NCI-H1417 (cell line): ENCODE measurements around the gene KMT2A.
A peak's percentile ranks its signal among the peaks of the same experiment; 100 is the strongest.

ENCODE experiments used
- DNase-seq, 3 experiments: peaks; one replicate each; lab custom pipeline; 2025; lab: John Stamatoyannopoulos, UW

Gene KMT2A

DNA sequence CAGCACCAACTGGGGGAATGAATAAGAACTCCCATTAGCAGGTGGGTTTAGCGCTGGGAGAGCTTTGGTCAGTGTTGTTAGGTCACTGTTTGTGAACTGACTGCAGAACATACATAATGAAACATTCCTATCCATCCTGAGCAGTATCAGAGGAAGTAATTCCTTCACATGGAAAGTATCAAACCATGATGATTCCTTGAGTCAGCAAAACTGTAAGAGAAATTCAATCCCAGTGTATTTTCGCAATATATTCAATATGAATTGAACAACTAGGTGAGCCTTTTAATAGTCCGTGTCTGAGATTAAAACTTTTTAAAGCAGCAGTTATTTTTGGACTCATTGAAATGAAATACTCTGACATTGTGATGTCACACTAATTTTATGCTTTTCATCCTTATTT, 48.1 kb downstream of the KMT2A start:
- no peak for DNase-seq

DNA sequence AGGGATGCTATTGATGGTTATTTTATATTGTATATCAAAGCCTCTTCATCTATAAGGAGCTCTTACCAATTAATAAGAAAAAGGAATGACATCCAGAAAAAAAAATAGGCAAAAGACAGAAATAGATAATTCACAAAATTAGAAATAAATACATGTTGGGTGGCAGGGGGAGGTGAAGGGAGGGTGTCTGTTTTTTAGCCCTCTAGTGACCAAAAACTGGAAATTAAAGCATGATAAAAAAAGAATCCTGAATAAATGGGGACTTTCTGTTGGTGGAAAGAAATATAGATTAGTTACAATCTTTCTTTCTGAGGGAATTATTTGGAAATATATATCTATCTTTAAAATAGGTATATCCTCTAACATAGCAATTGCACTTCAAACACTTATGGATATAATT, 49.0 kb downstream of the KMT2A start:
- no peak for DNase-seq

DNA sequence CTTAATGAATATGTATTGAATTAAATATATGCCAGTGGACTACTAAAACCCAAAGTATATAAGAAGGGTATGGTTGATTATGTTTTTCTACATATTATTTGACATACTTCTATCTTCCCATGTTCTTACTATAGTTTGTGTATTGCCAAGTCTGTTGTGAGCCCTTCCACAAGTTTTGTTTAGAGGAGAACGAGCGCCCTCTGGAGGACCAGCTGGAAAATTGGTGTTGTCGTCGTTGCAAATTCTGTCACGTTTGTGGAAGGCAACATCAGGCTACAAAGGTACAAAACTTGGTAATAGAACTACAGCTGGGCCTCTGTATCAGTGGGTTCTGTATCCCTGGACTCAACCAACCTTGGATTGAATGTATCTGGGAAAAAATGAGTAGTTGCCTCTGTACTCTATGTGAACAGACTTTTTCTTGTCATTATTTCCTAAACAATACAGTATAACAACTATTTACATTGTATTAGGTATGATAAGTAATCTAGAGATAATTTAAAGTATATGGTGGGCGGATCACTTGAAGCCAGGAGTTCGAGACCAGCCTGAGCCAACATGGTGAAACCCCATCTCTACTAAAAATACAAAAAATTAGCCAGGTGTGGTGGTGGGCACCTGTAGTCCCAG, 52.3 kb downstream of the KMT2A start:
- DNase-seq, result peak; percentile 48 to 88 (median 69)

DNA sequence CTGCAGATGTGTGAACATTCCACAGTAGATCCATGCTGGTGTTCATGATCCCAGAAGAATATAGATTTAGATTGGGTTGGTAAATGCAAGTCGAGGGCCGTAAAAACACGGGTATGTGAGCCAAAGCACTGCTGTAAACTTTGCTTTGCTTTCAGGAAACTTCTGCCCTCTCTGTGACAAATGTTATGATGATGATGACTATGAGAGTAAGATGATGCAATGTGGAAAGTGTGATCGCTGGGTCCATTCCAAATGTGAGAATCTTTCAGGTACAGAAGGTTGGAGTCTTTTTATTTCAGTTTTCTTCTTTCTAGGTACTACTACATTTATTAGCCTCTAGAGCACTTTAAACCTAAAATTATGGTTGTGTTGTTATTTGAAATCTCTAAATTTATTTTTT, 54.7 kb downstream of the KMT2A start:
- no peak for DNase-seq

DNA sequence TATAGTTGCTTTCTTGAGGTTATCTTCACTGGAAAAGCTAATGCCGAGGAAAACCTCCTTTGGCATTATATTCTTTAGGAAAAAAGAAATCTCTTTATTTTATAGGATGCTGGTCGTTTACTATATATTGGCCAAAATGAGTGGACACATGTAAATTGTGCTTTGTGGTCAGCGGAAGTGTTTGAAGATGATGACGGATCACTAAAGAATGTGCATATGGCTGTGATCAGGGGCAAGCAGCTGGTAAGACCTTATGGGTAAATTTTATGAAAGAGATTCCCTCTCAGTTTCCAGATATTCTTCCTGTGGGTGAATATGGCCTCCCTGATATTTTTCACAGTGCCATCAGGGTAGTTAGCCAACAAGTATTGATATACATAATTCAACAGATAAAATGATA, 61.5 kb downstream of the KMT2A start:
- DNase-seq, result no peak

DNA sequence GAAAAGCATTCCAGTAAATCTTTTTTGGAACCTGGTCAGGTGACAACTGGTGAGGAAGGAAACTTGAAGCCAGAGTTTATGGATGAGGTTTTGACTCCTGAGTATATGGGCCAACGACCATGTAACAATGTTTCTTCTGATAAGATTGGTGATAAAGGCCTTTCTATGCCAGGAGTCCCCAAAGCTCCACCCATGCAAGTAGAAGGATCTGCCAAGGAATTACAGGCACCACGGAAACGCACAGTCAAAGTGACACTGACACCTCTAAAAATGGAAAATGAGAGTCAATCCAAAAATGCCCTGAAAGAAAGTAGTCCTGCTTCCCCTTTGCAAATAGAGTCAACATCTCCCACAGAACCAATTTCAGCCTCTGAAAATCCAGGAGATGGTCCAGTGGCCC, 66.9 kb downstream of the KMT2A start:
- no peak for DNase-seq

DNA sequence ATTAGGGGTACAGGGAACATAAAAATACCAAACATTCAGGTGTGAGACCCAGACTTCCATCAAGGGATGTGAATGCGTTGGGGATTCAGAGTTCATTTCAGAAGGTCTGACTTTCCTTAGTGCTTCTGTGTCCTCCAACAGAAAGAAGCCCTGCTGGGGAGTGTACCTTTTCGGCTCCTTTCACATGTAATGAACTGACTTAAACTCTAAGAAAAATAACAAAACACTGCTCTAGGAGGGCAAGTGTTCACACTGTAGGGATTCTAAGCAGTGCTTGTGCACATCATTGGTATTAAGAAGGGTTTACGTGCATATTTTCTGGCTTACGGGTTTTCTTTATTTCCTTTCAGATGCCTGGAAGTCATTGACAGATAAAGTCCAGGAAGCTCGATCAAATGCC, 75.3 kb downstream of the KMT2A start:
- no peak for DNase-seq

DNA sequence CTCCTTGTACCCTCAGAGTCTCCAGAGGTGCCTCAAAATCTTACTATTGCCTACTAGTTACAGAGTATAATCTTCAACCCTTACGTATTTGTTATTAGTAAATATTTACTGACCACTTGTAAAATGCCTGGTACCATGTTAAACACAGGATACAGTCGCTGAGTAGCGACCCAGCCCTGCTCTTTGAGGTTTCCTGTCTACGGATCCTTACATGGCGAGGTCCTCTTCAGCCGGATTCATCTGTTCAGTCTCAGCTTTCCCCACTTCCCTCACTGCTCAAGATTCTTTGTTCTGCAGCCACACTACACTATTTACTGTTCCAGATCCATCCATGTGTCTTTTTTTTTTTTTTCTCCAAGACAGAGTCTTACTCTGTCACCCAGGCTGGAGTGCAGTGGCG, 77.8 kb downstream of the KMT2A start:
- no peak for DNase-seq

DNA sequence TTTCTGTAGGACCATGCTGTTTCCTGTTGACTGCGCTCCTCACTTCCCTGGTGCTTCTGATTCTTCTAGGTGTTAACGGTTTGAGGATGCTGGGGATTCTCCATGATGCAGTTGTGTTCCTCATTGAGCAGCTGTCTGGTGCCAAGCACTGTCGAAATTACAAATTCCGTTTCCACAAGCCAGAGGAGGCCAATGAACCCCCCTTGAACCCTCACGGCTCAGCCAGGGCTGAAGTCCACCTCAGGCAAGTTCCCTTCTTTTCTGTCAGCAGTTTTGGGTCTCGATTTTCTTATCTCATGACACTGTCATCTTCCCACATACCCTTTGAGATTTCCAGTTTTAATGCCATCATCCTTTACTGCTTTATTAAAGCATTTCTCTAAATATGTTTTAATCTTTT, 83.3 kb downstream of the KMT2A start:
- DNase-seq, result no peak

DNA sequence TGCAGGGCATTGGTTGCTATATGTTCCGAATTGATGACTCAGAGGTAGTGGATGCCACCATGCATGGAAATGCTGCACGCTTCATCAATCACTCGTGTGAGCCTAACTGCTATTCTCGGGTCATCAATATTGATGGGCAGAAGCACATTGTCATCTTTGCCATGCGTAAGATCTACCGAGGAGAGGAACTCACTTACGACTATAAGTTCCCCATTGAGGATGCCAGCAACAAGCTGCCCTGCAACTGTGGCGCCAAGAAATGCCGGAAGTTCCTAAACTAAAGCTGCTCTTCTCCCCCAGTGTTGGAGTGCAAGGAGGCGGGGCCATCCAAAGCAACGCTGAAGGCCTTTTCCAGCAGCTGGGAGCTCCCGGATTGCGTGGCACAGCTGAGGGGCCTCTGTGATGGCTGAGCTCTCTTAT, 85.6 kb downstream of the KMT2A start:
- no peak for DNase-seq

DNA sequence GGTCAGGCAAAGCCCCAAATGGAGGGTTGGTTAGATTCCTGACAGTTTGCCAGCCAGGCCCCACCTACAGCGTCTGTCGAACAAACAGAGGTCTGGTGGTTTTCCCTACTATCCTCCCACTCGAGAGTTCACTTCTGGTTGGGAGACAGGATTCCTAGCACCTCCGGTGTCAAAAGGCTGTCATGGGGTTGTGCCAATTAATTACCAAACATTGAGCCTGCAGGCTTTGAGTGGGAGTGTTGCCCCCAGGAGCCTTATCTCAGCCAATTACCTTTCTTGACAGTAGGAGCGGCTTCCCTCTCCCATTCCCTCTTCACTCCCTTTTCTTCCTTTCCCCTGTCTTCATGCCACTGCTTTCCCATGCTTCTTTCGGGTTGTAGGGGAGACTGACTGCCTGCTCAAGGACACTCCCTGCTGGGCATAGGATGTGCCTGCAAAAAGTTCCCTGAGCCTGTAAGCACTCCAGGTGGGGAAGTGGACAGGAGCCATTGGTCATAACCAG, 86.3 kb downstream of the KMT2A start:
- peak in 2 of 3 experiments; percentile 8 to 40 for DNase-seq

DNA sequence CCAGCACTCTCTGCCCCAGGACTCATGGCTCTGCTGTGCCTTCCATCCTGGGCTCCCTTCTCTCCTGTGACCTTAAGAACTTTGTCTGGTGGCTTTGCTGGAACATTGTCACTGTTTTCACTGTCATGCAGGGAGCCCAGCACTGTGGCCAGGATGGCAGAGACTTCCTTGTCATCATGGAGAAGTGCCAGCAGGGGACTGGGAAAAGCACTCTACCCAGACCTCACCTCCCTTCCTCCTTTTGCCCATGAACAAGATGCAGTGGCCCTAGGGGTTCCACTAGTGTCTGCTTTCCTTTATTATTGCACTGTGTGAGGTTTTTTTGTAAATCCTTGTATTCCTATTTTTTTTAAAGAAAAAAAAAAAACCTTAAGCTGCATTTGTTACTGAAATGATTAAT, 88.1 kb downstream of the KMT2A start:
- no peak for DNase-seq

DNA sequence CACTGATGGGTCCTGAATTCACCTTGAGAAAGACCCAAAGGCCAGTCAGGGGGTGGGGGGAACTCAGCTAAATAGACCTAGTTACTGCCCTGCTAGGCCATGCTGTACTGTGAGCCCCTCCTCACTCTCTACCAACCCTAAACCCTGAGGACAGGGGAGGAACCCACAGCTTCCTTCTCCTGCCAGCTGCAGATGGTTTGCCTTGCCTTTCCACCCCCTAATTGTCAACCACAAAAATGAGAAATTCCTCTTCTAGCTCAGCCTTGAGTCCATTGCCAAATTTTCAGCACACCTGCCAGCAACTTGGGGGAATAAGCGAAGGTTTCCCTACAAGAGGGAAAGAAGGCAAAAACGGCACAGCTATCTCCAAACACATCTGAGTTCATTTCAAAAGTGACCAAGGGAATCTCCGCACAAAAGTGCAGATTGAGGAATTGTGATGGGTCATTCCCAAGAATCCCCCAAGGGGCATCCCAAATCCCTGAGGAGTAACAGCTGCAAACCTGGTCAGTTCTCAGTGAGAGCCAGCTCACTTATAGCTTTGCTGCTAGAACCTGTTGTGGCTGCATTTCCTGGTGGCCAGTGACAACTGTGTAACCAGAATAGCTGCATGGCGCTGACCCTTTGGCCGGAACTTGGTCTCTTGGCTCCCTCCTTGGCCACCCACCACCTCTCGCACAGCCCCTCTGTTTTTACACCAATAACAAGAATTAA, 88.6 kb downstream of the KMT2A start:
- DNase-seq, result no peak

DNA sequence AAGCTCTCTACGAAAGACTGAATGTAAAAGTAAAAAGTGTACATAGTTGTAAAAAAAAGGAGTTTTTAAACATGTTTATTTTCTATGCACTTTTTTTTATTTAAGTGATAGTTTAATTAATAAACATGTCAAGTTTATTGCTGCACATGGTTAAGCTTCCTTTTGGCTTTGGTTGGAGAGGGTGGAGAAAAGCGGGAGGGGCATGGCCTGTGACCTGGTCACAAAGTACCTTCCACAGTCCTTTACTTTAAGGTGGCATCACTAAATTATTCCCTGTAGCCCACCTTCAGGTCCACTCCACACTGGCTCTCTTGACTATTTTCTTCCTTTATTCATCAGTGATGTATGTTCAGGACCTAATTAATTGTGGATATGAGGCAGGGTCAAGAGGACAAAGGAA, 90.4 kb downstream of the KMT2A start:
- DNase-seq, result no peak

DNA sequence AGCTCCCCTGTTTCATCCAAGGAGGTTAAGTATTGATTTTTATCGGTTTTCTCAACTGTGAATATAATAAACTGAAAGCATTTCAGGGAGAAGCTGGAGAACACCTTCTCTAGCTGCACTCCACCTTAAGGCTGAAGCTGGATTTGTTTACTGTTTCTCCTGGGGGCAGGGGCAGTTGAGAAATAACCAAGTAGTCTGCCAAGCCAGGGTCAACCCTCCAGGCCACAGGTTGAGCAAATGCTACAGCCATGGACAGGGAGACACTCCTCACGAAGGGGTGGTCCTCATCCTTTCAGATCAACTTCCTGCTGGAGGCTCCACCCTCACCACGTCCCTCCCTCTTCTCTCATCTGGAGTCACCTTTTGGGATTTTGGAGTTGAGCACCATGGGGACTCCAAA, 90.8 kb downstream of the KMT2A start, which contains the start of gene TTC36:
Gene TTC36, plus strand, starts transcription at position 366 of the 400 bp plus-strand sequence. Its CDS starts 21 bp downstream, at position 387.
- no peak for DNase-seq

DNA sequence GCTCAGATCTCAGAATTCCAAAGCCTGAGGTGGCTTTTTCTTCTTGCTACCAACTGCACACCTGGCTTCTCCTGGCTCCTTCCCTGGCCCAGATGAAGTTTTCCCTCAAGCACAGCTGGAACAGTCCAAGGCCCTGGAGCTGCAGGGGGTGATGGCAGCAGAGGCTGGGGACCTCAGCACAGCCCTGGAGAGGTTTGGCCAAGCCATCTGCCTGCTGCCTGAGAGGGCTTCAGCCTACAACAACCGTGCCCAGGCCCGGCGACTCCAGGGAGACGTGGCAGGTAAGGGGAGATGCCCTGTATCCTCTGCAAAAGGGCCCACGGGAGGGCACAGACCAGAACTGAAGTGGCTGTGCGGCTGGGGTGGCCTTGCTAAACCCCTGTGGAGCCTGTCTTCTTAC, 92.2 kb downstream of the KMT2A start:
- DNase-seq, result peak in 1 of 3 experiments; percentile 14

DNA sequence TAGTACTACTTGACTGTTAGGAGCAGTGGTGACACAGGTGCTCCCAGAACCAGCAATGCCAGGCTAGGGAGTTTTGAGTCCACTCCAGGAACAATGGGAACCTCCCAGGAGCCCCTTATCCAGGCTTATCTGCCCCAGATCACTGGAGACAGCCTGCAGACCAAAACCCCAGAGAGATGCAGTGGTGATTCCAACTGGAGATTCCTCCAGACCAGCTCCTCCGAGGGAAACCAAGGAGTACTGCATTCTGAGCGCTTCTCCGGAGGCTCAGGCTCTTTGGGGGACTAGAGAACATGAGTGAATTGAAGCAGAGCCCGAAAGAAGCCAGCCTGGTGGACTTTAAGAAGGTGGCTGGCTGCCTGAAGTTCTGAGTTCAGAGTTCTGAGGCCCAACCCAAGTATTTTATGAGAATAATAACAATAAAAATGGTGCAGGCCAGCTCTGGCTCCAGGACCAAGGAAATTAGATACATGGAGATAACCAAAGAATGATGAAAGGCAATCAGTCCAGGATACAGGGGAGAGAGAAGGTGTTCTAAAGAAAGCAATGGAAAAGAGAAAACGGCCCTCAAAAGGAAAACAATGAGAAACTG, 93.4 kb downstream of the KMT2A start:
- peak in 1 of 3 experiments; percentile 64 for DNase-seq

DNA sequence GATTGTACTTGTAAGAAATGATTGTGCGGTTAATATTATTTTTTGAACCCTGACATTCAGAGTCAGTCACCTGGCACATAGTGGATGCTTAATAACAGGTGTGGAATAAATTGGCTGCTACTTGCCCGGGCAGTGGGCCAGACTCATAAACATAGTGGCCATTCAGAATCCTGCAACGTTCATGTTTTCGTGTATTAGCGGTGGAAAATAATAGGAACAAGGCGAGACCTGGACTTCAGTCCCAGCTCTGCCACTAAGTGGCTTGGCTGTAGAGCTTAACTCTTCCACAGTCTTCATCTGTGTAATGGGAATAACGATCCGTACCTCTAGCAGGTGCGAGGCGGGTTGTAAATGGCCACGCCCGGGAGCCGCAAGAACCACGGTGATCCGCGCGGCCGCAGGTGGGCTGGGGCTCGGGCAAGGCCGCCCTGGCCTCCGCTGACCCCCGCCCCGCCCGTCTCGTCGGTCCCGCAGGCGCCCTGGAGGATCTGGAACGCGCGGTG, 93.9 kb downstream of the KMT2A start:
- peak; percentile 34 to 90 (median 88) for DNase-seq

DNA sequence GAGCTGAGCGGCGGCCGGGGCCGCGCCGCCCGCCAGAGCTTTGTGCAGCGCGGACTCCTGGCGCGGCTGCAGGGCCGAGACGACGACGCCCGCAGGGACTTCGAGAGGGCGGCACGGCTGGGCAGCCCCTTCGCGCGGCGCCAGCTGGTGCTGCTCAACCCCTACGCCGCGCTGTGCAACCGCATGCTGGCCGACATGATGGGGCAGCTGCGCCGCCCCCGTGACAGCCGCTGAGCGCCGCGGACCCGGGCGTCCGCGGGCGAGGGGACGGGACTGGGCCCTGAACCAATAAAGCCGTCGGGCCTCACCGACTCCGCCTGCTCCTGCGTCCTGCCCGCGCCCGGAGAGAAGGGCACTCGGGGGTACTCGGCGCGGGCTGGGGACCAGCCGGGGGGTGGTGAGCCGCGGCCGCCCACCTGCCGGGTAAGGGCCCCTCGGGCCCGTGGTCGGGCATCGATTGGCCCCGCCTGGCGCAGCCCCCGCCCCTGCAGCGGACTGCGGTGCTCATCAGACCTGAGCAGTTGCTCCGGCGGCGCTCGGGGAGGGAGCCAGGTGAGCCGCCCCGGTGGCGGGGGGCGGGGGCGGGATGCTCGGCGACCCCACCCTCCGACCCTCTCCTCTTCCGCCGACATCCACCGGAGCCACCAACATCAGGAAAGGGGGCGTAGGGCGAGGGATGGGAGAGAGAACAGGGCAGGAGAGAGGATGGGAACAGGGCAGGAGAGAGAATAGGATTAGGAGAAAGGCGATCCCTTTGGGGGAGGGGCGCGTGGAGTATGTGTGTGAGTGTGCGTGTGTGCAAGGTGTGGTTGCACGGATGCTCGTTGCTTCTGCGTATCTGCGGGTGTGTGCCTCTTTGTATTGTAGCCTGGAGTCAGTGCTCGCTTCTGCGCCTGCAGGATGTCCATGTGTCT, 94.6 kb downstream of the KMT2A start, which contains the start of gene TMEM25:
Gene TMEM25, plus strand, starts transcription at position 510 of the 914 bp plus-strand sequence. CDS start 610 bp downstream, outside the sequence.
- peak; percentile 82 to 95 (median 89) for DNase-seq

DNA sequence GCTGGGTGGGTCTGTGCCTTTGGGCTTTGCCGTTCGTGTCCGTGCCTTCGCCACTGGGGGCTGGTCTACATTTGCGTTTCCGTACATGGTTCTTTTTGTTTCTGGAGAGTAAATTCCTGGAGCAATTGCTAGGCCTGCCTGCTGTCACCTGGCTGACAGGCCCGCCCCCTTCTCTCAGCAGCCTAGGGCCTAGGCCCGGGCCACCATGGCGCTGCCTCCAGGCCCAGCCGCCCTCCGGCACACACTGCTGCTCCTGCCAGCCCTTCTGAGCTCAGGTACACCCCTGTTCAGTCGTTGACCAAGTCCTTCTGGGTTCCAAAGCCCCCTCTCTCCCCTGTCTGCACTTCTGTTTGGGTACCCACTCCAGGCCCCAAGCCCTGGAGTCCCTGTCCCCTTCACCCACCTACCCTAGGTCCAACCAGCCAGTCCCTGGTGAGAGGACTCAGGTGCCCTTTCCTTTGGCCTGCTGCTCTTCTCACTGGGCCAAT, 95.3 kb downstream of the KMT2A start:
- DNase-seq, result peak in 1 of 3 experiments; percentile 20

DNA sequence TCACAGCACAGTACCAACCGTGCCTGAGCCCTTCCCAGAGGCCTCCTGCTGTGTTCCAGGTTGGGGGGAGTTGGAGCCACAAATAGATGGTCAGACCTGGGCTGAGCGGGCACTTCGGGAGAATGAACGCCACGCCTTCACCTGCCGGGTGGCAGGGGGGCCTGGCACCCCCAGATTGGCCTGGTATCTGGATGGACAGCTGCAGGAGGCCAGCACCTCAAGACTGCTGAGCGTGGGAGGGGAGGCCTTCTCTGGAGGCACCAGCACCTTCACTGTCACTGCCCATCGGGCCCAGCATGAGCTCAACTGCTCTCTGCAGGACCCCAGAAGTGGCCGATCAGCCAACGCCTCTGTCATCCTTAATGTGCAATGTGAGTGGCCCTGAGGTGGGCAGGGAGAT, 95.8 kb downstream of the KMT2A start:
- DNase-seq, result no peak
